Testis (tissue), 2 donors: ENCODE results near the gene PPP1R15A.

Experiments used
- POLR2A ChIP-seq: fragments of 450-650 bp; IDR thresholded peaks from one replicate; pipeline ENCODE4 v1.6.1; 2017; ENCODE audit warnings: antibody characterized with exemption, mild to moderate bottlenecking, moderate library complexity
- TF ChIP-seq, protein P1 (sequence below), 3 experiments: fragments of 450-650 bp in 2 of 3; fragments of 200-600 bp in 1 of 3; sonication (generic) in 1 of 3; IDR thresholded peaks; one replicate each; pipeline ENCODE4 v1.5.1; 2016 to 2019; ENCODE audit warnings: antibody characterized with exemption in 3 of 3, mild to moderate bottlenecking in 2 of 3, moderate library complexity in 1 of 3

DNA sequence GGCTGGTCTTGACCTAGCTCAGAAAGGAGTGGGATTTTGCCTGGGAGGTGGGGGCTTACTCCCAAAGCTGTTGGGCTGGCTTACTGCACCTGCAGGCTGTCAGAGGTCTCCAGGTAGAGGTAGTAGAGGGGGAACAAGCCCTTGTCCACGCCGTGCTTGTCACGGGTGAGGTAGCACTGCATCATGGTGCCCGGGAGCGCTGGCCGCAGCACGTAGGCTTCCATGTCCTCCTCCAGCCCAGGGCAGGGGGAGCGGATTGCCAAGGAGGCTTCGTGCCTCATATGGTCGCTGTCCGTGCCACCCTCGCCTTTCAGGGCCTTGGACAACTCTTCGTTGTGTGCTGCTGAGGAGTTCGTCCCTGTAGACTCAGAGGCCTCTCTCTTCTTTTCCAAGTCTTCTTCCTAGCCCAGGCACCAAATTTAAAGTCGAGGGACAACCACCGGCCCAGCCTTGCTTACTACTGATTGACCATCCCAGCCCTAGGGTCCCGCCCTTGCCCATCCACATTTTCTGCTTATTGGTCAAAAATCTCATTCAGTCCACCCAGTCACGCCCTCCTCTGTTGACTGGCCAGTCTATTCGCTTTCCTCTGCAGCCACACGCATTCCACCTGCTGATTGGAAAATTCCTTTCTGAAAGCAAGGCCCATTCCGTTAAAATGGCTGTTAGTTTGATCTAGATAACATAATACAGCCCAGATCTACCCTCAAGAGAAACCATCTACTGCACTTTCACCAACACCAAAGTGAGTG lies 15.8 kb downstream of the PPP1R15A start:
- TF ChIP-seq, protein P1, sequence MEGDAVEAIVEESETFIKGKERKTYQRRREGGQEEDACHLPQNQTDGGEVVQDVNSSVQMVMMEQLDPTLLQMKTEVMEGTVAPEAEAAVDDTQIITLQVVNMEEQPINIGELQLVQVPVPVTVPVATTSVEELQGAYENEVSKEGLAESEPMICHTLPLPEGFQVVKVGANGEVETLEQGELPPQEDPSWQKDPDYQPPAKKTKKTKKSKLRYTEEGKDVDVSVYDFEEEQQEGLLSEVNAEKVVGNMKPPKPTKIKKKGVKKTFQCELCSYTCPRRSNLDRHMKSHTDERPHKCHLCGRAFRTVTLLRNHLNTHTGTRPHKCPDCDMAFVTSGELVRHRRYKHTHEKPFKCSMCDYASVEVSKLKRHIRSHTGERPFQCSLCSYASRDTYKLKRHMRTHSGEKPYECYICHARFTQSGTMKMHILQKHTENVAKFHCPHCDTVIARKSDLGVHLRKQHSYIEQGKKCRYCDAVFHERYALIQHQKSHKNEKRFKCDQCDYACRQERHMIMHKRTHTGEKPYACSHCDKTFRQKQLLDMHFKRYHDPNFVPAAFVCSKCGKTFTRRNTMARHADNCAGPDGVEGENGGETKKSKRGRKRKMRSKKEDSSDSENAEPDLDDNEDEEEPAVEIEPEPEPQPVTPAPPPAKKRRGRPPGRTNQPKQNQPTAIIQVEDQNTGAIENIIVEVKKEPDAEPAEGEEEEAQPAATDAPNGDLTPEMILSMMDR (IDR thresholded peaks at IDR 0.05): no peak
- TF ChIP-seq POLR2A: no peak
